GM21825 (cell line): ENCODE data around the gene TNF.

ENCODE experiments used
- ATAC-seq: cut with Tn5 transposase; IDR thresholded peaks from one replicate; pipeline ENCODE4 v1.9.1; 2021; ENCODE audit warnings: mild to moderate bottlenecking, moderate library complexity; ENCODE audit not compliant: unreplicated experiment

Gene TNF

DNA sequence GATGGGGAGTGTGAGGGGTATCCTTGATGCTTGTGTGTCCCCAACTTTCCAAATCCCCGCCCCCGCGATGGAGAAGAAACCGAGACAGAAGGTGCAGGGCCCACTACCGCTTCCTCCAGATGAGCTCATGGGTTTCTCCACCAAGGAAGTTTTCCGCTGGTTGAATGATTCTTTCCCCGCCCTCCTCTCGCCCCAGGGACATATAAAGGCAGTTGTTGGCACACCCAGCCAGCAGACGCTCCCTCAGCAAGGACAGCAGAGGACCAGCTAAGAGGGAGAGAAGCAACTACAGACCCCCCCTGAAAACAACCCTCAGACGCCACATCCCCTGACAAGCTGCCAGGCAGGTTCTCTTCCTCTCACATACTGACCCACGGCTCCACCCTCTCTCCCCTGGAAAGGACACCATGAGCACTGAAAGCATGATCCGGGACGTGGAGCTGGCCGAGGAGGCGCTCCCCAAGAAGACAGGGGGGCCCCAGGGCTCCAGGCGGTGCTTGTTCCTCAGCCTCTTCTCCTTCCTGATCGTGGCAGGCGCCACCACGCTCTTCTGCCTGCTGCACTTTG, at the start of gene TNF:
TNF (plus strand) TSS at position 231 of the 567 bp plus-strand sequence; CDS start at position 408, 177 bp downstream.
- no peak for ATAC-seq

GRCh38 chr6:31525932-31526591, 49.3 kb upstream of the TNF start:
- ATAC-seq = no peak

- ATAC-seq = no peak
These were observed 47.0 kb upstream of the TNF start for GRCh38 chr6:31528307-31528777.

- no peak for ATAC-seq
These were observed 46.5 kb upstream of the TNF start, which contains the start of gene MCCD1 for GRCh38 chr6:31528821-31529328. MCCD1 (plus strand) TSS chr6:31528962; CDS start chr6:31529015, 53 bp downstream.

GRCh38 chr6:31529329-31530150, 45.8 kb upstream of the TNF start:
- no peak for ATAC-seq

- no peak for ATAC-seq
These were observed 44.7 kb upstream of the TNF start for GRCh38 chr6:31530659-31531058.

GRCh38 chr6:31531162-31531561, 44.2 kb upstream of the TNF start:
- no peak for ATAC-seq

- no peak for ATAC-seq
These were observed 43.4 kb upstream of the TNF start for GRCh38 chr6:31531771-31532643.

DNA sequence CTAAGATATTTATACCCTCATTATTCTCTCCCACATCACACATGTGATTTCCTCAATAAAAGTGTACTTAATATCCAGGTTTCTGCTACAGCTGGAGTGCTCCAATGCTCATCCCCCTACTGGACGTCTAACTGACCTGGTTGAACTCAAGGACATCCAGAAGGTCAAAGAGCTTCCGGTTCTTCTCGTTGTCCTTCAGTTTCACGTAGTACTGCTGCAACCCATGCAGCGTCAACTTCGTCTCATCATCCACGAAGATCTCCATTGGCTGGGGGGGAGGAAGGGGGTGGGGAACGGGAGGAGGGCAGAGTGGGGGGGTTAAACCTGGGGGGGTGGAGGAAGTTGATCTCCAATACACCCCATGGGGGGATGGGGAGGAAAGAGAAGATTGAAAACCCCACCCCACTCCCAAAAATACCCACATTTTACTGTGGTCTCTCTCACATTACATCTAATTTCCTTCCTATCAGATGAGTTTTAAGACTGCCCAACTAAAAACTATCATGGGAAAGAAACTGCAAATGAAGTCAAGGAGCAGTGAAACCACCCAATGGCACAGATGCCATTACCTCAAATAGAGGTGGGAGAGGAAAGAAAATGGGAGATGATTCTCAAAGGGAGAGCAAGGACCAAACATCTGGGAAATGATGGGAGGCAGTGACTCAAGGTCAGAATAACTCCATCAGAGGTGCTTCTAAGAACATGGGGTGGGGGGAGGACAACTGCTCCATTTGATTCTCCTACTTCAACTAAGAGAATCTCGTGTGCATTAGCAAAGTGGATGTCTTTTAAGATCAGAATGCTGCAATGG, 42.5 kb upstream of the TNF start:
- ATAC-seq = no peak

DNA sequence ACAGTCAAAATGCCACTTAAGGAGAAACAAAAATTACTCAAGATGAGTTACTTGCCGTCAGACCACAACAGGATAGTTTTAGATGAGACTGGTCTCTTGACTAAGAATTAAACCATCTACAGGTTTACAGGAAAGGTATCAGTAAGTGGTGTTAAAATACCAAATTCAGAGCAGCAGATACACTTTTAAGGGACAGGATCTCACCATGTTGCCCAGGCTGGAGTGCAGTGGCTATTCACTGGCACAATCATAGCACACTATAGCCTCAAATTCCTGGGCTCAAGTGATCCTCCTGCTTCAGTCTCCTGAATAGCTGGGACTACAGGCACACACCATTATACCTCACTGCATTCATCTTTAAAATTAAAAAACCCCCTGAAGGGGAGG, 41.9 kb upstream of the TNF start:
- ATAC-seq = no peak

GRCh38 chr6:31534011-31534410, 41.4 kb upstream of the TNF start:
- ATAC-seq = no peak

DNA sequence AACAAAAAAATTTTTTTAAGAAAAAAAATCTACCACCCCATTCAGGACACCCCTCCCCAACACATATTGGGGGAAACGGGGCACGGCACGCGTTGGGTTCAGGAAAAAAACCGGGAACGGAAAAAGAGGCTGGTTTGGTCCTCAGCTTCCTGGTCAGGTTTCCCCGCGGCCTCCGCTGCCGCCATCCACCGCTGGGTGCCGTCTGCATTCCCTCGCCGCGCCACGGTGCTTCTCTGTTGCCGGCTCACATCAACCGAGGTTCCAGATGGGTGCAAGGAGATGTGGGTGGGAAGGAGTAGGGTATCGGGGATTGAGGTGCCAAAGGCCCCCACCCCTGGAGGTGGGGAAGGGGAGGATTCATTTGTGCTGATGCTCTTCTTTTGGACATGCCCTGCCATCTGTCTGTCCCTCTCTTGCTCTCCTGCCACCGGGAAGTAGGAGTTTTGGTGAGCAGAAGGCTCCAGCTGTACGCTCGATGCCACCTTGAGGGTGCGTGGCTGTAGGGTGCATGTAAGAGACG, 40.8 kb upstream of the TNF start:
- no peak for ATAC-seq

- ATAC-seq = no peak
These were observed 39.6 kb upstream of the TNF start for GRCh38 chr6:31535538-31536324.

- no peak for ATAC-seq
These were observed 36.5 kb upstream of the TNF start for GRCh38 chr6:31538805-31539400.

GRCh38 chr6:31540640-31541039, 34.7 kb upstream of the TNF start:
- no peak for ATAC-seq

DNA sequence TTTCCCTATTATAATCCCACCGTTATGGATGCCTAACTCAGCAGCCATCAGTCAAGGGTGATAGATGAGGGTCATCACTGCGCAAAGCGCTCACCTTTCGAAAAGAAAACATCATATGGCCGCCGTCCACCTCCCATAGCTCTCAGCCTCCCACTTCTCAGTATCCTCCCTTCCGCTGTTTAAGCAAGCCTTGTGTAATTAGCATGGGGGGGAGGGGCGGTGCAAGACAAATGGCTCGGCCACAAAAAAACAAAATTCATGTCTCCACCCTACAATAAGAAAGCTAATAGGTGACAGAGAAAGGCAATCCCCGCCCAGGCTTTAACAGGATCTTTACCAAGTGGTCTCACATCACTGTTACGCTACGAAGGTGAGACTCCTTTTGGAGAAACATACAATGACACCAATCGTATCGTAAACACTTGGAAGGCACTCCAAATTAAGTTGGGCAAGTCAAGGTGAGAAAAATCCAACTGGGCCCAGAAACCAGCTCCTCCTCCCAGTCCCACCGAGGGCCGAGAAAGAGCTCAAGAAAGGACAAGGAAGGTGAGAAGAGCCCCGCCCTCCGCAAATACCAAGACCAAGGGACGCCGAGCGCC, 34.2 kb upstream of the TNF start:
- ATAC-seq = no peak

GRCh38 chr6:31541658-31542521, 33.5 kb upstream of the TNF start, which contains the start of gene DDX39B:
DDX39B (minus strand) TSS chr6:31542003; CDS start chr6:31540532, 1,471 bp downstream.
- ATAC-seq = peak; percentile 54
